Left ventricle myocardium superior (tissue), 1 donor: ENCODE measurements around the gene DNASE2. TPM values are rescaled to one million over a fixed set of nuclear protein-coding genes. Genes with fewer than 3 reads are reported as not detected.
"Not testable (repeated sequence)": the region's sequence is repeated elsewhere in the genome, so short reads cannot be mapped to it uniquely, and the experiment has no call there.

Source experiments
- ATAC-seq: fragments of 200-7000 bp; cut with Tn5 transposase; one replicate; pipeline ENCODE4 v1.9.1; 2020; ENCODE audit warnings: mild to moderate bottlenecking, moderate library complexity
- DNase-seq: peaks from one replicate; pipeline ENCODE4 v3.0.0-alpha.2; 2020
- intact Hi-C: fragments of 100-400 bp; cut with micrococcal nuclease; formaldehyde crosslinking; loops from one replicate; pipeline ENCODE4 v1.11.0; 2022
- long read RNA-seq: library from polyadenylated mRNA; unstranded; transcript quantifications from one replicate; pipeline ENCODE4 v2.0.0, GENCODE V29; 2021
- total RNA-seq: library from RNA; stranded (reverse); fragmentation: NEBNext Ultra II Directional; extraction: Animal tissue kit (Norgen Biotek cat#: 25700); gene quantifications from one replicate; pipeline ENCODE4 v1.2.1, GENCODE V29; 2021
- donor health status: DM: no; HTN: yes; CAD: no; lungs with severe emphysema.

Gene DNASE2
- total RNA-seq, result 19.2 TPM
- long read RNA-seq, transcript DNASE2-201 (6 exons, 1,955 nt), result major isoform, 29 of 54 reads
- long read RNA-seq, partial matches to known transcripts, result 18 of 54 reads
- long read RNA-seq, other reads (novel, unspliced or antisense), result 2 of 54 reads

GRCh38 chr19:12881172-12881808, at the start of gene DNASE2:
DNASE2 (minus strand) TSS chr19:12881449; CDS start chr19:12881375, 74 bp downstream.
- intact Hi-C loops, result no loop called here
- peak; percentile 96 for ATAC-seq
- peak; percentile 97 for DNase-seq

GRCh38 chr19:12930002-12930645, 48.9 kb upstream of the DNASE2 start:
- intact Hi-C loops, result no loop called here
- ATAC-seq, result no peak
- DNase-seq, result no peak

- ATAC-seq (no peak), DNase-seq (no peak)
- intact Hi-C loops, result no loop called here
Observed at GRCh38 chr19:12924621-12925310, 43.5 kb upstream of the DNASE2 start.

- intact Hi-C loops, result no loop called here
- DNase-seq, result no peak
- ATAC-seq, result no peak
Observed at GRCh38 chr19:12922959-12923358, 41.7 kb upstream of the DNASE2 start.

- DNase-seq, result no peak
- ATAC-seq, result no peak
- intact Hi-C loops, result no loop called here
Observed at GRCh38 chr19:12921047-12921446, 39.8 kb upstream of the DNASE2 start.

- no peak for DNase-seq
- intact Hi-C loops, result no loop called here
- ATAC-seq, result no peak
Observed at GRCh38 chr19:12918253-12918652, 37.0 kb upstream of the DNASE2 start.

GRCh38 chr19:12915860-12916259, 34.6 kb upstream of the DNASE2 start:
- ATAC-seq, intact Hi-C loops, DNase-seq: not testable (repeated sequence)

GRCh38 chr19:12913851-12914690, 32.8 kb upstream of the DNASE2 start:
- intact Hi-C loops, result no loop called here
- DNase-seq (no peak), ATAC-seq (peak; percentile 17)

- intact Hi-C loops, result no loop called here
- DNase-seq (peak; percentile 86), ATAC-seq (peak; percentile 86)
Observed at GRCh38 chr19:12913011-12913561, 31.8 kb upstream of the DNASE2 start.

- intact Hi-C loops, result no loop called here
Observed at GRCh38 chr19:12912571-12912970, 31.3 kb upstream of the DNASE2 start.

GRCh38 chr19:12907166-12907565, 25.9 kb upstream of the DNASE2 start:
- ATAC-seq, result no peak
- intact Hi-C loops, result no loop called here
- DNase-seq, result no peak

More at GRCh38 chr19:12912571-12912970, 31.3 kb upstream of the DNASE2 start:
- ATAC-seq, result no peak
- DNase-seq, result no peak

GRCh38 chr19:12899891-12900518, 18.8 kb upstream of the DNASE2 start:
- no peak for ATAC-seq
- no peak for DNase-seq
- intact Hi-C loops, result no loop called here

- no peak for DNase-seq
- intact Hi-C loops, result no loop called here
- ATAC-seq, result no peak
Observed at GRCh38 chr19:12896460-12896859, 15.2 kb upstream of the DNASE2 start.

- intact Hi-C loops, result no loop called here
Observed at GRCh38 chr19:12893582-12893981, 12.3 kb upstream of the DNASE2 start.

GRCh38 chr19:12891553-12892021, 10.3 kb upstream of the DNASE2 start:
- DNase-seq (no peak), ATAC-seq (no peak)
- intact Hi-C loops, result no loop called here

More at GRCh38 chr19:12893582-12893981, 12.3 kb upstream of the DNASE2 start:
- no peak for DNase-seq
- no peak for ATAC-seq

- intact Hi-C loops, result no loop called here
- ATAC-seq (peak; percentile 99), DNase-seq (peak; percentile 95)
Observed at GRCh38 chr19:12890787-12891552, 9.7 kb upstream of the DNASE2 start, which contains the start of gene GCDH. GCDH (plus strand) TSS chr19:12891160; CDS start chr19:12891305, 145 bp downstream.

GRCh38 chr19:12890299-12890786, 9.1 kb upstream of the DNASE2 start:
- DNase-seq, intact Hi-C loops, ATAC-seq: not testable (repeated sequence)
